GM23338 (cell line): ENCODE results near the gene EREG. TPM values are rescaled to one million over a fixed set of nuclear protein-coding genes. Genes with fewer than 3 reads are reported as not detected.
"Not testable (repeated sequence)": the region's sequence is repeated elsewhere in the genome, so short reads cannot be mapped to it uniquely, and the experiment has no call there.

Source experiments
- ATAC-seq: fragments of 200-7000 bp; cut with Tn5 transposase; 3 replicates; pipeline ENCODE4 v1.9.1; 2020
- DNase-seq: peaks from one replicate; pipeline ENCODE4 v3.0.0-alpha.2; 2015; ENCODE audit warnings: low spot score
- H2AFZ ChIP-seq: fragments of 200-600 bp; sonication (generic); 2 replicates; pipeline ENCODE4 v1.8.0; 2016; ENCODE audit warnings: antibody characterized with exemption, mild to moderate bottlenecking, moderate library complexity
- H3F3A ChIP-seq: fragments of 200-600 bp; sonication (generic); replicated peaks from 2 replicates; pipeline ENCODE4 v1.8.0; 2017; ENCODE audit warnings: antibody characterized with exemption, mixed run types, low read depth
- H3K27ac ChIP-seq: fragments of 200-600 bp; sonication (generic); 2 replicates; pipeline ENCODE4 v1.6.1; 2016; ENCODE audit warnings: low read depth
- H3K27me3 ChIP-seq: fragments of 200-600 bp; sonication (generic); 2 replicates; pipeline ENCODE4 v1.8.0; 2016; ENCODE audit warnings: mild to moderate bottlenecking, mixed run types, moderate library complexity; ENCODE audit not compliant: insufficient read depth
- H3K36me3 ChIP-seq: fragments of 200-600 bp; sonication (generic); 2 replicates; pipeline ENCODE4 v1.8.0; 2016; ENCODE audit warnings: mild to moderate bottlenecking; ENCODE audit not compliant: insufficient read depth
- H3K4me1 ChIP-seq: fragments of 200-600 bp; sonication (generic); 2 replicates; pipeline ENCODE4 v1.8.0; 2016; ENCODE audit warnings: mild to moderate bottlenecking, moderate library complexity; ENCODE audit not compliant: insufficient read depth
- H3K4me2 ChIP-seq: fragments of 200-600 bp; sonication (generic); 2 replicates; pipeline ENCODE4 v1.7.1; 2017; ENCODE audit warnings: mixed run types
- H3K4me3 ChIP-seq: fragments of 200-600 bp; sonication (generic); 2 replicates; pipeline ENCODE4 v1.6.1; 2016; ENCODE audit warnings: mixed run types
- H3K79me2 ChIP-seq: fragments of 200-600 bp; sonication (generic); replicated peaks from 2 replicates; pipeline ENCODE4 v1.8.0; 2017; ENCODE audit warnings: mild to moderate bottlenecking; ENCODE audit not compliant: insufficient read depth
- H3K9me2 ChIP-seq: fragments of 200-600 bp; sonication (generic); 2 replicates; pipeline ENCODE4 v1.8.0; 2017; ENCODE audit not compliant: insufficient read depth
- H4K20me1 ChIP-seq: fragments of 200-600 bp; sonication (generic); replicated peaks from 2 replicates; pipeline ENCODE4 v1.8.0; 2017; ENCODE audit warnings: mild to moderate bottlenecking; ENCODE audit not compliant: insufficient read depth
- H3K27ac Mint-ChIP-seq: 2 replicates; pipeline ENCODE4 v1.8.0; 2020; ENCODE audit warnings: inconsistent platforms, mild to moderate bottlenecking, moderate library complexity, mixed read lengths
- H3K27me3 Mint-ChIP-seq: 3 replicates; pipeline ENCODE4 v1.8.0; 2022; ENCODE audit warnings: low read depth, mild to moderate bottlenecking, moderate library complexity, mixed read lengths, inconsistent platforms; ENCODE audit not compliant: insufficient read depth, poor library complexity
- H3K36me3 Mint-ChIP-seq: 3 replicates; pipeline ENCODE4 v1.8.0; 2021; ENCODE audit warnings: low read depth, mild to moderate bottlenecking, inconsistent platforms, moderate library complexity, mixed read lengths
- H3K4me1 Mint-ChIP-seq: 3 replicates; pipeline ENCODE4 v1.8.0; 2020; ENCODE audit warnings: mild to moderate bottlenecking, inconsistent platforms, mixed read lengths
- H3K4me3 Mint-ChIP-seq: 3 replicates; pipeline ENCODE4 v1.8.0; 2021; ENCODE audit warnings: moderate library complexity, mild to moderate bottlenecking, inconsistent platforms, mixed read lengths
- H3K9me3 Mint-ChIP-seq: 3 replicates; pipeline ENCODE4 v1.8.0; 2020; ENCODE audit warnings: moderate library complexity, mild to moderate bottlenecking, inconsistent platforms, mixed read lengths
- CREB1 ChIP-seq: fragments of 250-450 bp; sonication (Bioruptor Pico); IDR thresholded peaks from 2 replicates; pipeline ENCODE4 v1.5.0; 2020; ENCODE audit warnings: low read depth, mild to moderate bottlenecking, moderate library complexity
- EZH2phosphoT487 ChIP-seq: fragments of 200-600 bp; sonication (generic); IDR thresholded peaks from one replicate; pipeline ENCODE4 v1.8.1; 2018; ENCODE audit warnings: antibody characterized with exemption; ENCODE audit not compliant: unreplicated experiment
- NANOG ChIP-seq: IDR thresholded peaks from 2 replicates; pipeline ENCODE4 v1.6.1; 2016; ENCODE audit warnings: antibody characterized with exemption, borderline replicate concordance
- REST ChIP-seq: IDR thresholded peaks from one replicate; pipeline ENCODE4 v1.6.1; 2018; ENCODE audit warnings: antibody characterized with exemption; ENCODE audit not compliant: unreplicated experiment
- STAT1 ChIP-seq: IDR thresholded peaks from one replicate; pipeline ENCODE4 v1.6.1; 2016; ENCODE audit warnings: antibody characterized with exemption; ENCODE audit not compliant: unreplicated experiment
- ZNF331 ChIP-seq: fragments of 250-450 bp; sonication (Bioruptor Pico); IDR thresholded peaks from 2 replicates; pipeline ENCODE4 v1.5.0; 2020; ENCODE audit warnings: low read depth, mild to moderate bottlenecking, moderate library complexity
- polyA plus RNA-seq: library from polyadenylated mRNA; unstranded; fragments of >200 nt; fragmentation: Nextera tagmentation; extraction: Ambion mirVana; gene quantifications from 2 replicates; pipeline ENCODE4 v1.2.1, GENCODE V29; 2016
- total RNA-seq: library from RNA; depleted of rRNA; stranded (reverse); fragments of >200 nt; shearing (Covaris generic); gene quantifications from 2 replicates; pipeline ENCODE4 v1.2.3, GENCODE V29; 2014

The EREG gene
- total and polyA plus RNA-seq, 2 experiments from 2014 or later = not detected

GRCh38 chr4:74338792-74339333 lies 26.1 kb upstream of the EREG start:
- Histone ChIP-seq H4K20me1 (no peaks in the 10 kb centered on the region), H2AFZ (no peak overlapping the region), H3K4me1 (no peaks in the 10 kb centered on the region), H3K27ac (no peak overlapping the region), H3F3A (no peaks in the 10 kb centered on the region), H3K9me2 (peaks cover 7% of the 10 kb centered on the region), H3K4me2 (no peak overlapping the region), H3K36me3 (no peaks in the 10 kb centered on the region), H3K27me3 (no peaks in the 10 kb centered on the region), H3K4me3 (no peak overlapping the region), H3K79me2 (no peaks in the 10 kb centered on the region)
- Mint-ChIP-seq H3K27ac (no peak overlapping the region), H3K4me1 (no peaks in the 10 kb centered on the region), H3K9me3 (peaks cover 32% of the 10 kb centered on the region), H3K36me3 (peaks cover 28% of the 10 kb centered on the region), H3K4me3 (no peak overlapping the region), H3K27me3 (no peaks in the 10 kb centered on the region)
- DNase-seq = no peak
- ATAC-seq = no peak
- TF ChIP-seq NANOG (no peak), CREB1 (CRISPR knock-in tag) (no peak), STAT1 (no peak)

GRCh38 chr4:74339501-74339900 lies 25.4 kb upstream of the EREG start:
- H3K36me3 ChIP-seq = no peaks in the 10 kb centered on the region
- DNase-seq (no peak), ATAC-seq (no peak)
- H3K4me1 Mint-ChIP-seq = no peaks in the 10 kb centered on the region
- peaks cover 7% of the 10 kb centered on the region for H3K9me2 ChIP-seq
- H3K4me3 Mint-ChIP-seq = no peak overlapping the region
- H3K36me3 Mint-ChIP-seq = peaks cover 32% of the 10 kb centered on the region
- no peak for TF ChIP-seq ZNF331 (CRISPR knock-in tag)
- TF ChIP-seq EZH2phosphoT487 = no peak
- TF ChIP-seq NANOG = no peak
- no peaks in the 10 kb centered on the region for H3K4me1 ChIP-seq
- no peaks in the 10 kb centered on the region for H3K27me3 ChIP-seq
- H3K27ac Mint-ChIP-seq = no peak overlapping the region
- H3K27me3 Mint-ChIP-seq = peaks cover 4% of the 10 kb centered on the region
- H4K20me1 ChIP-seq = no peaks in the 10 kb centered on the region
- H3K27ac ChIP-seq = no peak overlapping the region
- no peak overlapping the region for H3K4me3 ChIP-seq
- no peaks in the 10 kb centered on the region for H3K79me2 ChIP-seq
- H3F3A ChIP-seq = no peaks in the 10 kb centered on the region
- no peak overlapping the region for H2AFZ ChIP-seq
- H3K4me2 ChIP-seq = no peak overlapping the region
- peaks cover 33% of the 10 kb centered on the region for H3K9me3 Mint-ChIP-seq

DNA sequence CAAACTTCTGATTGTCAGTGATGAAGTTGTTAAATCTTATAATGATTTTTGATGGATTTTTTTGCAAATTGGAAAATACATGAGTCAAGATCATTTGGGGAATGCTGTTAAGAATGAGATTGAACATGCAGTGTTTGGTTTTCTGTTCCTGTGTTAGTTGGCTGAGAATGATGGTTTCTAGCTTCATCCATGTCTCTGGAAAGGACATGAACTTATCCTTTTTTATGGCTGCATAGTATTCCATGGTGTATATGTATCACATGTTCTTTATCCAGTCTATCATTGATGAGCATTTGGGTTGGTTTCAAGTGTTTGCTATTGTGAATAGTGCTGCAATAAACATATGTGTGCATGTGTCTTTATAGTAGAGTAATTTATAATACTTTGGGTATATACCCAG lies 24.5 kb upstream of the EREG start:
- not testable (repeated sequence) for H3F3A ChIP-seq, DNase-seq, H4K20me1 ChIP-seq, H3K4me2 ChIP-seq, H3K4me3 ChIP-seq, H2AFZ ChIP-seq, H3K27ac ChIP-seq, H3K36me3 ChIP-seq, H3K27me3 ChIP-seq, H3K4me3 Mint-ChIP-seq, H3K9me2 ChIP-seq, H3K27me3 Mint-ChIP-seq, H3K4me1 ChIP-seq, H3K4me1 Mint-ChIP-seq, H3K79me2 ChIP-seq, H3K27ac Mint-ChIP-seq, ATAC-seq
- H3K9me3 Mint-ChIP-seq = peaks cover 42% of the 10 kb centered on the region
- H3K36me3 Mint-ChIP-seq = peaks cover 37% of the 10 kb centered on the region

- H3K27ac ChIP-seq = no peak overlapping the region
- Mint-ChIP-seq H3K9me3 (peaks cover 47% of the 10 kb centered on the region), H3K4me1 (no peaks in the 10 kb centered on the region), H3K4me3 (no peak overlapping the region), H3K27me3 (peaks cover 7% of the 10 kb centered on the region), H3K36me3 (peaks cover 41% of the 10 kb centered on the region), H3K27ac (no peak overlapping the region)
- H3K36me3 ChIP-seq = peaks cover 12% of the 10 kb centered on the region; the same call in 1 of the 2 replicates
- no peaks in the 10 kb centered on the region for H3K79me2 ChIP-seq
- DNase-seq = no peak
- no peaks in the 10 kb centered on the region for H3K9me2 ChIP-seq
- H4K20me1 ChIP-seq = no peaks in the 10 kb centered on the region
- ATAC-seq = no peak
- H3K4me1 ChIP-seq = no peaks in the 10 kb centered on the region
- no peaks in the 10 kb centered on the region for H3F3A ChIP-seq
- no peaks in the 10 kb centered on the region for H3K27me3 ChIP-seq
- no peak overlapping the region for H2AFZ ChIP-seq
- H3K4me3 ChIP-seq = no peak overlapping the region
- H3K4me2 ChIP-seq = no peak overlapping the region
- no peak for TF ChIP-seq REST
- TF ChIP-seq EZH2phosphoT487 = no peak
Observed at GRCh38 chr4:74344031-74344430, 20.9 kb upstream of the EREG start.
